HepG2 (cell line): ENCODE data around the gene SEPTIN12. TPM values are rescaled to one million over a fixed set of nuclear protein-coding genes. Genes with fewer than 3 reads are reported as not detected.
A peak's percentile ranks its signal among the peaks of the same experiment; 100 is the strongest.

ENCODE experiments used
- ARNTL ChIP-seq: sonication (generic); formaldehyde crosslinking; IDR thresholded peaks from 2 replicates; pipeline ENCODE4 v1.4.0; 2020; ENCODE audit warnings: mild to moderate bottlenecking, missing genetic modification reagents
- HDAC1 ChIP-seq: sonication (generic); formaldehyde crosslinking; IDR thresholded peaks from 2 replicates; pipeline ENCODE4 v1.5.1; 2020; ENCODE audit warnings: mild to moderate bottlenecking, missing genetic modification reagents
- KDM1A ChIP-seq: IDR thresholded peaks from 2 replicates; pipeline ENCODE4 v1.6.1; 2016; ENCODE audit warnings: missing compliant biosample characterization
- MED1 ChIP-seq: sonication (generic); formaldehyde crosslinking; IDR thresholded peaks from 2 replicates; pipeline ENCODE4 v1.4.0; 2020; ENCODE audit warnings: missing genetic modification reagents
- RBAK ChIP-seq: sonication (generic); formaldehyde crosslinking; IDR thresholded peaks from 2 replicates; pipeline ENCODE4 v1.5.1; 2020; ENCODE audit warnings: mild to moderate bottlenecking, missing genetic modification reagents
- RBM22 ChIP-seq: fragments of 200-400 bp; formaldehyde crosslinking; optimal IDR thresholded peaks from 2 replicates; pipeline ENCODE3; 2017; ENCODE audit warnings: mild to moderate bottlenecking, low read length, moderate library complexity
- RFX1 ChIP-seq: fragments of 450-650 bp; IDR thresholded peaks from 2 replicates; pipeline ENCODE4 v1.6.1; 2017
- SIN3A ChIP-seq: IDR thresholded peaks from 2 replicates; pipeline ENCODE4 v1.6.1; 2011; ENCODE audit warnings: low read depth, mild to moderate bottlenecking, control low read depth, low read length, borderline replicate concordance
- SP5 ChIP-seq: IDR thresholded peaks from 2 replicates; pipeline ENCODE4 v1.6.1; 2016; ENCODE audit warnings: low read depth, borderline replicate concordance
- TEAD3 ChIP-seq: optimal IDR thresholded peaks from 2 replicates; pipeline ENCODE3; 2016; ENCODE audit warnings: borderline replicate concordance
- TGIF2 ChIP-seq: IDR thresholded peaks from 2 replicates; pipeline ENCODE4 v1.6.1; 2016; ENCODE audit warnings: control low read depth, missing compliant biosample characterization
- U2AF1 ChIP-seq: fragments of 200-400 bp; formaldehyde crosslinking; optimal IDR thresholded peaks from 2 replicates; pipeline ENCODE3; 2017; ENCODE audit warnings: mild to moderate bottlenecking, low read depth, low read length
- ZNF775 ChIP-seq: sonication (generic); formaldehyde crosslinking; IDR thresholded peaks from 2 replicates; pipeline ENCODE4 v1.4.0; 2020; ENCODE audit warnings: missing genetic modification reagents, mild to moderate bottlenecking, moderate library complexity, borderline replicate concordance
- polyA plus RNA-seq, 8 experiments: library from polyadenylated mRNA; depleted of rRNA in 3 of 8; stranded (reverse) in 7 of 8; unstranded in 1 of 8; fragments of >200 nt; fragmentation: Illumina TruSeq in 4 of 8; extraction: Trizol in 4 of 8; gene quantifications; 2 replicates each; pipeline versions ENCODE4 v1.2.1 to v1.2.3, GENCODE V29; 2011 to 2016; ENCODE audit warnings: low read depth in 4 of 8, missing spikeins in 1 of 8, mixed read lengths in 1 of 8; ENCODE audit not compliant: insufficient read depth in 1 of 8
- total RNA-seq, 5 experiments: library from RNA; depleted of rRNA; stranded (reverse); fragments of >200 nt; fragmentation: Illumina TruSeq; extraction: Trizol; gene quantifications; 2 replicates each; pipeline ENCODE4 v1.2.3, GENCODE V29; 2016; ENCODE audit warnings: low read depth in 1 of 5
- TF ChIP-seq, protein P1 (sequence below): IDR thresholded peaks from 2 replicates; pipeline ENCODE4 v1.6.1; 2016; ENCODE audit warnings: low read depth, missing genetic modification reagents, missing compliant biosample characterization
- TF ChIP-seq, protein P2 (sequence below): sonication (generic); IDR thresholded peaks from 2 replicates; pipeline ENCODE4 v1.6.1; 2016; ENCODE audit warnings: low read depth, borderline replicate concordance
- TF ChIP-seq, protein P3 (sequence below): sonication (generic); formaldehyde crosslinking; IDR thresholded peaks from 2 replicates; pipeline ENCODE4 v1.5.1; 2020; ENCODE audit warnings: mild to moderate bottlenecking, missing genetic modification reagents
- TF ChIP-seq, protein P4 (sequence below): sonication (generic); formaldehyde crosslinking; IDR thresholded peaks from 2 replicates; pipeline ENCODE4 v1.5.1; 2020; ENCODE audit warnings: mild to moderate bottlenecking, moderate library complexity, missing genetic modification reagents

The SEPTIN12 gene
- total and polyA plus RNA-seq, 2 of the 13 experiments (the other 11 are each of a cell fraction or from before 2014, with no cell fraction given), result 0.22 TPM; not detected in 1

DNA sequence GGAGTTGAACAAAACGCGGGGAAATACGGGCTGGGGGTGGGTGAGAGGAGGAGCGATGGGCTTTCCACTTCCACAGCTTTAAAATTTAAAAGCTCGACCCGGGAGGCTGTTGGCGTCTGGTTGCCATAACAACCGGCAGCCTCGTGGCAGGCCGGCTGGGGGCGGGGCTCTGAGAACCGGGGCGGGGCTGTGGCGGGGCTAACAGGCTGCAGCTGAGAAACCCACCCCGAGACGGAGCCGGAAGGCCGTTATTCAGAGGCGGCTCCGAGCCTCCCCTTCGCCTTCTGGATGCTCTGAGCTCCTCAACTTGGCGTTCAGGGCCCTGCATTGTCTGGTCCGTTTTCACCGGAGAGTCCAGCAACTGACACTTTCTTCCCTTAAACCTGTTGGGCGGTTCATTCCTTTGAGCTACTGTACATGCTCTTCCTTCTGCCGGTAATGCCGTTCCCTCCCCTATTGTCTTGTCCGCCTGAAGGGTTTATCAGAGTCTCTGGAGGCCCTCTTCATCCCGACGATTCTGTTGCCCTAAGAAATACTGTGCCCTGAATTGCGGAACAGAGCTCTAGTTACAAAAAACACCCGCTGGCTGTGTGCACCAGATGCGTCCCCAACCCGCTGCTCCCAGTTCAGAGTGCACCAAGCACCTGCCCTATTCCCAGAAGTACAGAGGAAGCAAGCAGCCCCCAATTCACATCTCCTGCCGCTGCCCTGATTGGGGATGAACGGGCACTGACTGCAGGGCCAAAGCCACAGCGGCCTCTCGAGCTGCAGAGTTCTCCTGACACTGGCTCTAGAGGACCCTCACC, 53.2 kb downstream of the SEPTIN12 start (continued):
- TF ChIP-seq, protein P1, sequence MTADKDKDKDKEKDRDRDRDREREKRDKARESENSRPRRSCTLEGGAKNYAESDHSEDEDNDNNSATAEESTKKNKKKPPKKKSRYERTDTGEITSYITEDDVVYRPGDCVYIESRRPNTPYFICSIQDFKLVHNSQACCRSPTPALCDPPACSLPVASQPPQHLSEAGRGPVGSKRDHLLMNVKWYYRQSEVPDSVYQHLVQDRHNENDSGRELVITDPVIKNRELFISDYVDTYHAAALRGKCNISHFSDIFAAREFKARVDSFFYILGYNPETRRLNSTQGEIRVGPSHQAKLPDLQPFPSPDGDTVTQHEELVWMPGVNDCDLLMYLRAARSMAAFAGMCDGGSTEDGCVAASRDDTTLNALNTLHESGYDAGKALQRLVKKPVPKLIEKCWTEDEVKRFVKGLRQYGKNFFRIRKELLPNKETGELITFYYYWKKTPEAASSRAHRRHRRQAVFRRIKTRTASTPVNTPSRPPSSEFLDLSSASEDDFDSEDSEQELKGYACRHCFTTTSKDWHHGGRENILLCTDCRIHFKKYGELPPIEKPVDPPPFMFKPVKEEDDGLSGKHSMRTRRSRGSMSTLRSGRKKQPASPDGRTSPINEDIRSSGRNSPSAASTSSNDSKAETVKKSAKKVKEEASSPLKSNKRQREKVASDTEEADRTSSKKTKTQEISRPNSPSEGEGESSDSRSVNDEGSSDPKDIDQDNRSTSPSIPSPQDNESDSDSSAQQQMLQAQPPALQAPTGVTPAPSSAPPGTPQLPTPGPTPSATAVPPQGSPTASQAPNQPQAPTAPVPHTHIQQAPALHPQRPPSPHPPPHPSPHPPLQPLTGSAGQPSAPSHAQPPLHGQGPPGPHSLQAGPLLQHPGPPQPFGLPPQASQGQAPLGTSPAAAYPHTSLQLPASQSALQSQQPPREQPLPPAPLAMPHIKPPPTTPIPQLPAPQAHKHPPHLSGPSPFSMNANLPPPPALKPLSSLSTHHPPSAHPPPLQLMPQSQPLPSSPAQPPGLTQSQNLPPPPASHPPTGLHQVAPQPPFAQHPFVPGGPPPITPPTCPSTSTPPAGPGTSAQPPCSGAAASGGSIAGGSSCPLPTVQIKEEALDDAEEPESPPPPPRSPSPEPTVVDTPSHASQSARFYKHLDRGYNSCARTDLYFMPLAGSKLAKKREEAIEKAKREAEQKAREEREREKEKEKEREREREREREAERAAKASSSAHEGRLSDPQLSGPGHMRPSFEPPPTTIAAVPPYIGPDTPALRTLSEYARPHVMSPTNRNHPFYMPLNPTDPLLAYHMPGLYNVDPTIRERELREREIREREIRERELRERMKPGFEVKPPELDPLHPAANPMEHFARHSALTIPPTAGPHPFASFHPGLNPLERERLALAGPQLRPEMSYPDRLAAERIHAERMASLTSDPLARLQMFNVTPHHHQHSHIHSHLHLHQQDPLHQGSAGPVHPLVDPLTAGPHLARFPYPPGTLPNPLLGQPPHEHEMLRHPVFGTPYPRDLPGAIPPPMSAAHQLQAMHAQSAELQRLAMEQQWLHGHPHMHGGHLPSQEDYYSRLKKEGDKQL (CRISPR knock-in tag), result 0 out of 2 replicates have a peak, but pooled peaks have one; percentile 1
- TF ChIP-seq, protein P2, sequence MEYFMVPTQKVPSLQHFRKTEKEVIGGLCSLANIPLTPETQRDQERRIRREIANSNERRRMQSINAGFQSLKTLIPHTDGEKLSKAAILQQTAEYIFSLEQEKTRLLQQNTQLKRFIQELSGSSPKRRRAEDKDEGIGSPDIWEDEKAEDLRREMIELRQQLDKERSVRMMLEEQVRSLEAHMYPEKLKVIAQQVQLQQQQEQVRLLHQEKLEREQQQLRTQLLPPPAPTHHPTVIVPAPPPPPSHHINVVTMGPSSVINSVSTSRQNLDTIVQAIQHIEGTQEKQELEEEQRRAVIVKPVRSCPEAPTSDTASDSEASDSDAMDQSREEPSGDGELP, result peak; percentile 23; the same call in 1 of the 2 replicates
- TF ChIP-seq SIN3A (peak; percentile 97), ARNTL (0 out of 2 replicates have a peak, but pooled peaks have one; percentile 18), ZNF775 (CRISPR knock-in tag) (no peak), RBM22 (peak; percentile 40), RBAK (0 out of 2 replicates have a peak, but pooled peaks have one; percentile 32), RFX1 (peak; percentile 85), TGIF2 (CRISPR knock-in tag) (0 out of 2 replicates have a peak, but pooled peaks have one; percentile 6), MED1 (CRISPR knock-in tag) (0 out of 2 replicates have a peak, but pooled peaks have one; percentile 28), KDM1A (0 out of 2 replicates have a peak, but pooled peaks have one; percentile 27), SP5 (CRISPR knock-in tag) (peak; percentile 13; the same call in 1 of the 2 replicates), TEAD3 (CRISPR knock-in tag) (no peak), U2AF1 (peak; percentile 10), HDAC1 (CRISPR knock-in tag) (peak; percentile 5)
- TF ChIP-seq, protein P3, sequence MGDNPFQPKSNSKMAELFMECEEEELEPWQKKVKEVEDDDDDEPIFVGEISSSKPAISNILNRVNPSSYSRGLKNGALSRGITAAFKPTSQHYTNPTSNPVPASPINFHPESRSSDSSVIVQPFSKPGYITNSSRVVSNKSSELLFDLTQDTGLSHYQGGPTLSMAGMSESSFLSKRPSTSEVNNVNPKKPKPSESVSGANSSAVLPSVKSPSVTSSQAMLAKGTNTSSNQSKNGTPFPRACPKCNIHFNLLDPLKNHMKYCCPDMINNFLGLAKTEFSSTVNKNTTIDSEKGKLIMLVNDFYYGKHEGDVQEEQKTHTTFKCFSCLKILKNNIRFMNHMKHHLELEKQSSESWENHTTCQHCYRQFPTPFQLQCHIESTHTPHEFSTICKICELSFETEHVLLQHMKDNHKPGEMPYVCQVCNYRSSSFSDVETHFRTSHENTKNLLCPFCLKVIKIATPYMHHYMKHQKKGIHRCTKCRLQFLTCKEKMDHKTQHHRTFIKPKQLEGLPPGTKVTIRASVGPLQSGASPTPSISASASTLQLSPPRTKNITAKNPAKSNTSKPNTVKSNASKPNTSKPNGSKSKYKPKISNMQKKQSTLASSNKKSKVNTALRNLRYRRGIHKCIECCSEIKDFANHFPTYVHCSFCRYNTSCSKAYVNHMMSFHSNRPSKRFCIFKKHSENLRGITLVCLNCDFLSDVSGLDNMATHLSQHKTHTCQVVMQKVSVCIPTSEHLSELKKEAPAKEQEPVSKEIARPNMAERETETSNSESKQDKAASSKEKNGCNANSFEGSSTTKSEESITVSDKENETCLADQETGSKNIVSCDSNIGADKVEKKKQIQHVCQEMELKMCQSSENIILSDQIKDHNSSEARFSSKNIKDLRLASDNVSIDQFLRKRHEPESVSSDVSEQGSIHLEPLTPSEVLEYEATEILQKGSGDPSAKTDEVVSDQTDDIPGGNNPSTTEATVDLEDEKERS (CRISPR knock-in tag), result 0 out of 2 replicates have a peak, but pooled peaks have one; percentile 40
- TF ChIP-seq, protein P4, sequence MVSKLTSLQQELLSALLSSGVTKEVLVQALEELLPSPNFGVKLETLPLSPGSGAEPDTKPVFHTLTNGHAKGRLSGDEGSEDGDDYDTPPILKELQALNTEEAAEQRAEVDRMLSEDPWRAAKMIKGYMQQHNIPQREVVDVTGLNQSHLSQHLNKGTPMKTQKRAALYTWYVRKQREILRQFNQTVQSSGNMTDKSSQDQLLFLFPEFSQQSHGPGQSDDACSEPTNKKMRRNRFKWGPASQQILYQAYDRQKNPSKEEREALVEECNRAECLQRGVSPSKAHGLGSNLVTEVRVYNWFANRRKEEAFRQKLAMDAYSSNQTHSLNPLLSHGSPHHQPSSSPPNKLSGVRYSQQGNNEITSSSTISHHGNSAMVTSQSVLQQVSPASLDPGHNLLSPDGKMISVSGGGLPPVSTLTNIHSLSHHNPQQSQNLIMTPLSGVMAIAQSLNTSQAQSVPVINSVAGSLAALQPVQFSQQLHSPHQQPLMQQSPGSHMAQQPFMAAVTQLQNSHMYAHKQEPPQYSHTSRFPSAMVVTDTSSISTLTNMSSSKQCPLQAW (CRISPR knock-in tag), result 0 out of 2 replicates have a peak, but pooled peaks have one; percentile 29
